Sciatic nerve (tissue), 2 donors: Measurements from ENCODE around the gene SEMA4D. TPM values are rescaled to one million over a fixed set of nuclear protein-coding genes. Genes with fewer than 3 reads are reported as not detected.
A peak's percentile ranks its signal among the peaks of the same experiment; 100 is the strongest.
"Not testable (repeated sequence)": the region's sequence is repeated elsewhere in the genome, so short reads cannot be mapped to it uniquely, and the experiment has no call there.

ENCODE experiments used
- ATAC-seq: fragments of 200-7000 bp; cut with Tn5 transposase; one replicate; pipeline ENCODE4 v1.9.1; 2020; ENCODE audit warnings: mild to moderate bottlenecking, moderate library complexity
- DNase-seq: peaks from one replicate; pipeline ENCODE4 v3.0.0-alpha.2; 2020; ENCODE audit warnings: low spot score
- intact Hi-C: fragments of 100-400 bp; cut with DNase I; formaldehyde crosslinking; loops from one replicate; pipeline ENCODE4 v1.14.2; 2022
- total RNA-seq: library from RNA; stranded (reverse); fragmentation: NEBNext Ultra II Directional; extraction: Animal tissue kit (Norgen Biotek cat#: 25700); gene quantifications from one replicate; pipeline ENCODE4 v1.2.1, GENCODE V29; 2021
- donor health status: DM: no; HTN: no; CAD: no.
- donor health status: DM: no; HTN: no; CAD: no.

SEMA4D gene
- total RNA-seq, 1 donor from 2014 or later, result 35.8 TPM

- no peak for DNase-seq
- peak; percentile 4 for ATAC-seq
- intact Hi-C loops, result loop anchor here (10.0 kb wide), 1 partner anchor 48 kb away; no protein-coding TSS in a partner anchor
These were observed 124.9 kb downstream of the SEMA4D start for GRCh38 chr9:89372979-89373378.

GRCh38 chr9:89372230-89372816 is 125.6 kb downstream of the SEMA4D start:
- DNase-seq (no peak), ATAC-seq (peak; percentile 14)
- intact Hi-C loops, result loop anchor here (10.0 kb wide), 1 partner anchor 48 kb away; no protein-coding TSS in a partner anchor

- intact Hi-C loops, result loop anchor here (10.0 kb wide), 1 partner anchor 47 kb away; no protein-coding TSS in a partner anchor
- not testable (repeated sequence) for DNase-seq, ATAC-seq
These were observed 126.1 kb downstream of the SEMA4D start for GRCh38 chr9:89371791-89372190.

DNA sequence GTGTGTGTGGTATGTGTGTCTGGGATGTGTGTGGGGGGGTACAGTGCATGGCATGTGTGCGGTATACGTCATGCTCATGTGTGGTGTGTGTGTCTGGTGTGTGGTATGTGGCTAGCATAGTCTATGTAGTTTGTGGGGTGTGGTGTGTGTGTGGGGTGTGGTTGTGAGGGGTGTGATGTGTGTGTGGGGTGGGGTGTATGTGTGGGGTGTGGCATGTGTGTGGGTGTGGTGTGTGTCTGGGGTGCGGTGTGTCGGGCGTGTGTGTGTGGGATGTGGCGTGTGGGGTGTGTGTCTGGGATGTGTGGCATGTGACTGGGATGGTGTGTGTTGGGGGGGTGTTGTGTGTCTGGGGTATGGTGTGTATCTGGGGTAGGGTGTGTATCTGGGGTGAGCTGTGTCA is 127.3 kb downstream of the SEMA4D start:
- intact Hi-C loops, result loop anchor here (10.0 kb wide), 1 partner anchor 46 kb away; no protein-coding TSS in a partner anchor
- DNase-seq (no peak), ATAC-seq (no peak)

GRCh38 chr9:89368978-89369377 is 128.9 kb downstream of the SEMA4D start:
- ATAC-seq (no peak), DNase-seq (no peak)
- intact Hi-C loops, result no loop called here

GRCh38 chr9:89368550-89368949 is 129.4 kb downstream of the SEMA4D start:
- DNase-seq (no peak), ATAC-seq (no peak)
- intact Hi-C loops, result no loop called here

GRCh38 chr9:89367726-89368437 is 130.0 kb downstream of the SEMA4D start:
- DNase-seq, result no peak
- ATAC-seq, result no peak
- intact Hi-C loops, result no loop called here

- intact Hi-C loops, result no loop called here
- ATAC-seq (no peak), DNase-seq (no peak)
These were observed 130.6 kb downstream of the SEMA4D start for GRCh38 chr9:89367281-89367680.

DNA sequence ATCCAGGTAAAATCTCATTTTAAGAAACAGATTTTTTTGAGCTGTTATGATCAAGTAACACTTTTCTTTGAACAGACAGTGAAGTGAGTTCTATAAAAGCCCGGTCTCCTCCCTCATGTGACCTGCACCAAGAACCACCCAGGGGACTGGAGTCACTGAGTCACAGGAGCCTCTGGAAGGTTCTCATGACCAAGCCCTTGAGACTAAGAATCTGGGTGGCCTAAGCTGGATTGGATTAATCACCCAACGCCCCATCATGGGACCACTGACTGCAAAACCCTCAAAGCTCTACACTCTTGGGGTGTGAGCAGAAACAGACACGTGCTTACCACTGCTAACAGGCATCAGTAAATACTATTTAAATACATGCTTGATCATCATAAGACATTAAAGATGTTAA is 131.2 kb downstream of the SEMA4D start:
- no peak for DNase-seq
- no peak for ATAC-seq
- intact Hi-C loops, result no loop called here

- peak; percentile 17 for DNase-seq
- intact Hi-C loops, result no loop called here
- ATAC-seq, result no peak
These were observed 132.4 kb downstream of the SEMA4D start for GRCh38 chr9:89365532-89365912.

GRCh38 chr9:89364666-89365531 is 133.0 kb downstream of the SEMA4D start:
- ATAC-seq (no peak), DNase-seq (peak; percentile 35)
- intact Hi-C loops, result no loop called here

GRCh38 chr9:89363921-89364665 is 133.8 kb downstream of the SEMA4D start:
- ATAC-seq, result no peak
- intact Hi-C loops, result no loop called here
- DNase-seq, result peak; percentile 39

GRCh38 chr9:89363311-89363670 is 134.6 kb downstream of the SEMA4D start:
- peak; percentile 33 for DNase-seq
- intact Hi-C loops, result no loop called here
- no peak for ATAC-seq

- DNase-seq (peak; percentile 45), ATAC-seq (no peak)
These were observed 135.1 kb downstream of the SEMA4D start for GRCh38 chr9:89362647-89363310.

DNA sequence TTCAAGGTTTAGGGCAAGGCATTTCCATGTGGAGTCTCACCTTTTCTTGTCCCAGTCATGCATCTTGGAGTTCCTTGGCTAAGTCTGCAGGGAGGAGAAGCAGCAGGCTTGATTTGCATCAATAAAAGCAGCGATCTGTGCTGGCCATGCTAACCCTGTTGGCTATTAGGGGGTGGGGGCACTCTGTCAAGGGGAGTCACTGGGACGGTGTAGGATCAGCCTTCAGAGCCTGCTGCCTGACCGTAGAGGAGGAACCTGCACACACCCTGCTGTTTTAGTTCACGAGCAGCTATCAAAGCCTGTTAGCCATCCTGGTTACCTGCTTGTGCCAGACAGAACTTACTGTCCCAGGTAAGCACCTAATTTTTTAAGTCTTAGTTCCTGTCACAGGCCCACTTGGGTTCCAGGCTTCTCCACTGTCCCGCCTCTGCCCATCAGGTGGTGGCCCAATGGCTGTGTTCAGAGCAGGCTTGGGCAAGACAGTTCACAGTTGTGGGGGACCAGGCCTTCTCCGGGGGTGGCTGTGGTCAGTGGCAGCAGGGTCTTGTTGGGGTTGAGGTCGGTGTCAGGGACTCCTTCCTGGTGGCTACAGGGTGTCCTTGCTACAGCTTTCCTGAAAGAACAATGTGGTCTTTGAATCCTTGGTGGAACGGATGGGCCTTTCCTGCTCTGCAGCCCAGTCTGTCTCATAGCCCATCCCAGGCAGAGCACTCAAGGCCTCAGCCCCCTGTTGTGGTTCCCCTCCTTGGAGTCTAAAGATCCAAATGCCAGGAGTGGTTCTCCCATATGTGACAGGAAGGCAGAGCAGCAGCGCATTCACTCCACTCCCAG is 135.9 kb downstream of the SEMA4D start:
- intact Hi-C loops, result no loop called here

More at GRCh38 chr9:89362647-89363310, 135.1 kb downstream of the SEMA4D start:
- intact Hi-C loops, result no loop called here

DNA sequence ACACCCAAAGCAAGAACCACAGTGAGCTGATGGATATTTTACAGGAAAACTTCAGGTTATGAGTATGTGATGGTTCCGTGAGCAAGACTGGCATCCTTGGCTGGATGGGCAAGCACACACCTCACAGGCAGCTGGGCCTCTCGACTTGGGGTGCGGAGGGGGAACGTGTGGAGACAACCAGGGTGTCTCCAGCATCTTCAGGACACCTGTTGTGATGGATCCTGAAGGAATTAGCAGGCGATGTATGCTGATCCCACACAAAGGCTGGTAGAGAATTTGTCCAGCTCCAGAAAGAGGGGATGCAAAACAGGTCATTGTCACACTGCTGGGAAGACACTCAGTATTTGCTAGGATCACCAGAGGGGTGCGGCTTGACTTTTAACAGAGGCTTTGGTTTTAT is 136.9 kb downstream of the SEMA4D start:
- DNase-seq, result no peak
- intact Hi-C loops, result no loop called here
- ATAC-seq, result no peak

More for the DNA sequence above, 135.9 kb downstream of the SEMA4D start:
- ATAC-seq (peak; percentile 19), DNase-seq (peak; percentile 28)

- DNase-seq (peak; percentile 42), ATAC-seq (no peak)
- intact Hi-C loops, result no loop called here
These were observed 137.4 kb downstream of the SEMA4D start for GRCh38 chr9:89360465-89360864.
